Activated B cell treated with CpG ODN at 0.5 μM for 24 hours (primary cell): Measurements from ENCODE around the gene SLC6A12. TPM values are rescaled to one million over a fixed set of nuclear protein-coding genes. Genes with fewer than 3 reads are reported as not detected.

ENCODE experiments used
- ATAC-seq: fragments of 200-7000 bp; cut with Tn5 transposase; one replicate; pipeline ENCODE4 v1.10.0; 2021; ENCODE audit warnings: low read depth, mild to moderate bottlenecking, moderate library complexity
- CTCF ChIA-PET: fragments of 350-600 bp; sonication (Branson Sonifier 250); formaldehyde crosslinking; loops from one replicate; lab custom pipeline; 2021; ENCODE audit warnings: antibody characterized with exemption; lab: Charles Lee
- POLR2A ChIA-PET: fragments of 350-600 bp; sonication (Branson Sonifier 250); formaldehyde crosslinking; loops from one replicate; lab custom pipeline; 2021; ENCODE audit warnings: antibody characterized with exemption; lab: Charles Lee
- DNase-seq: peaks from one replicate; pipeline ENCODE4 v3.0.0; 2022
- H3K27ac Mint-ChIP-seq: one replicate; pipeline ENCODE4 v1.8.0; 2020; ENCODE audit warnings: mixed read lengths
- H3K27me3 Mint-ChIP-seq: one replicate; pipeline ENCODE4 v1.8.0; 2021; ENCODE audit warnings: mixed read lengths
- H3K36me3 Mint-ChIP-seq: one replicate; pipeline ENCODE4 v1.8.0; 2021; ENCODE audit warnings: low read depth, mixed read lengths
- H3K4me1 Mint-ChIP-seq: one replicate; pipeline ENCODE4 v1.8.0; 2021; ENCODE audit warnings: mixed read lengths
- H3K4me3 Mint-ChIP-seq: one replicate; pipeline ENCODE4 v1.8.0; 2020; ENCODE audit warnings: mild to moderate bottlenecking, mixed read lengths
- H3K9me3 Mint-ChIP-seq: one replicate; pipeline ENCODE4 v1.8.0; 2020; ENCODE audit warnings: mixed read lengths
- CTCF ChIP-seq: fragments of 200-600 bp; IDR thresholded peaks from one replicate; pipeline ENCODE4 v1.8.0; 2022; ENCODE audit warnings: antibody characterized with exemption, mild to moderate bottlenecking
- intact Hi-C: fragments of 100-400 bp; cut with micrococcal nuclease; formaldehyde crosslinking; loops from one replicate; pipeline ENCODE4 v1.15.1; 2024
- total RNA-seq: library from RNA; stranded (reverse); gene quantifications from 2 replicates; pipeline ENCODE4 v1.2.3, GENCODE V29; 2022

SLC6A12 gene
- total RNA-seq, 1 donor from 2014 or later = not detected

GRCh38 chr12:197347-197746 lies 16.6 kb downstream of the SLC6A12 start:
- H3K36me3 Mint-ChIP-seq = no peaks in the 10 kb centered on the region

GRCh38 chr12:196436-196835 lies 17.5 kb downstream of the SLC6A12 start:
- no peak for TF ChIP-seq CTCF
- no peak for ATAC-seq
- ChIA-PET POLR2A (no interaction called here), CTCF (no interaction called here)
- H3K36me3 Mint-ChIP-seq = no peaks in the 10 kb centered on the region
- H3K27ac Mint-ChIP-seq = no peak overlapping the region
- H3K27me3 Mint-ChIP-seq = peaks cover 26% of the 10 kb centered on the region
- no peaks in the 10 kb centered on the region for H3K4me1 Mint-ChIP-seq
- no peak overlapping the region for H3K4me3 Mint-ChIP-seq
- H3K9me3 Mint-ChIP-seq = no peaks in the 10 kb centered on the region
- intact Hi-C loops = no loop called here
- DNase-seq = no peak

More at GRCh38 chr12:197347-197746, 16.6 kb downstream of the SLC6A12 start:
- DNase-seq (no peak), ATAC-seq (no peak)
- Mint-ChIP-seq H3K4me3 (no peak overlapping the region), H3K27me3 (peaks cover 29% of the 10 kb centered on the region), H3K9me3 (no peaks in the 10 kb centered on the region), H3K4me1 (no peaks in the 10 kb centered on the region), H3K27ac (no peak overlapping the region)
- no peak for TF ChIP-seq CTCF
- POLR2A ChIA-PET = no interaction called here
- intact Hi-C loops = no loop called here
- CTCF ChIA-PET = no interaction called here

- ChIA-PET CTCF (no interaction called here), POLR2A (no interaction called here)
- H3K4me3 Mint-ChIP-seq = no peak overlapping the region
- peaks cover 25% of the 10 kb centered on the region for H3K27me3 Mint-ChIP-seq
- H3K4me1 Mint-ChIP-seq = no peaks in the 10 kb centered on the region
- intact Hi-C loops = no loop called here
- no peak overlapping the region for H3K27ac Mint-ChIP-seq
- no peaks in the 10 kb centered on the region for H3K9me3 Mint-ChIP-seq
- ATAC-seq (no peak), DNase-seq (no peak)
- H3K36me3 Mint-ChIP-seq = no peaks in the 10 kb centered on the region
- no peak for TF ChIP-seq CTCF
Observed at GRCh38 chr12:195951-196350, 18.0 kb downstream of the SLC6A12 start.

GRCh38 chr12:195156-195555 lies 18.8 kb downstream of the SLC6A12 start:
- Mint-ChIP-seq H3K4me1 (no peaks in the 10 kb centered on the region), H3K27me3 (peaks cover 25% of the 10 kb centered on the region), H3K27ac (no peak overlapping the region), H3K9me3 (no peaks in the 10 kb centered on the region), H3K4me3 (no peak overlapping the region), H3K36me3 (no peaks in the 10 kb centered on the region)
- no peak for TF ChIP-seq CTCF
- ATAC-seq = no peak
- no peak for DNase-seq
- POLR2A ChIA-PET = no interaction called here
- CTCF ChIA-PET = no interaction called here
- intact Hi-C loops = no loop called here

- Mint-ChIP-seq H3K9me3 (no peaks in the 10 kb centered on the region), H3K27me3 (peaks cover 28% of the 10 kb centered on the region), H3K36me3 (no peaks in the 10 kb centered on the region), H3K4me1 (no peaks in the 10 kb centered on the region), H3K27ac (no peak overlapping the region), H3K4me3 (no peak overlapping the region)
- POLR2A ChIA-PET = no interaction called here
- ATAC-seq = no peak
- intact Hi-C loops = no loop called here
- DNase-seq = no peak
- no peak for TF ChIP-seq CTCF
- CTCF ChIA-PET = no interaction called here
Observed at GRCh38 chr12:194276-194675, 19.7 kb downstream of the SLC6A12 start.
